IPS-NIHi11 (cell line): ENCODE data around the gene LYPD5.
"Not testable (repeated sequence)": the region's sequence is repeated elsewhere in the genome, so short reads cannot be mapped to it uniquely, and the experiment has no call there.

Experiments used
- DNase-seq: peaks from one replicate; pipeline ENCODE4 v3.0.0; 2012; ENCODE audit warnings: mixed read lengths, low spot score

LYPD5 gene, protein sequence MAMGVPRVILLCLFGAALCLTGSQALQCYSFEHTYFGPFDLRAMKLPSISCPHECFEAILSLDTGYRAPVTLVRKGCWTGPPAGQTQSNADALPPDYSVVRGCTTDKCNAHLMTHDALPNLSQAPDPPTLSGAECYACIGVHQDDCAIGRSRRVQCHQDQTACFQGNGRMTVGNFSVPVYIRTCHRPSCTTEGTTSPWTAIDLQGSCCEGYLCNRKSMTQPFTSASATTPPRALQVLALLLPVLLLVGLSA

DNA sequence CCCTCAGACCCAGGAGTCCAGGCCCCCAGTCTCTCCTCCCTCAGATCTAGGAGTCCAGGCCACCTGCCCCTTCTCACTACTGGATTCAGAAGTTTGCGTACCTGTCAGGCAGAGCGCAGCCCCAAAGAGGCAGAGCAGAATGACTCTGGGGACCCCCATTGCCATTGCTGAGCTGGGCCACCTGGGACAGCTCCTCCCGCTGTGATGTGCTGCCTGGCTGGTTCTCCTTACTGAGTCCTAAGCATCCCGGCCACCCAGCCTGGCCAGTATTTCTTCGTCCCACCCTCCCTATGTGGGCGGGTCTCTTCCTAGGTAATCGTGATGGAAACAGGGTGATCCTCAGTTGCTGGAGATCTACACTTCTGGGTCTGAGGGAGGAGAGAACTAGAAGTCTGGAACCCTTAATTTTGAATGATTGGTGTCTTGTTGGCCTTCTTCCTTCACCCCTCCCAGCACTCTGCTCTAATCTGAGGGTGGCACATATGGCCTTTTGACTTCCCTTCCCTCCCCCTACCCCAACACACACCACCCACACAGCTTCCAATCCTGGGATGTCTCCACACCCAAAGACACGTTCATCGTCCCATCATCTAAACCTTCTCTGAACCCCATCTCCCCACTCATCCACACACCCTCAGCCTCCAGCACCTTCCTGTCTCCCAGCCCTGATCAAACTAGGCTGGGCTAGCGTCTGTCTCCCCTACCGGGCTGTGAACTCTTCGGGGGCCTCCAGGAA lies at the start of gene LYPD5:
LYPD5 (minus strand) TSS at position 232 of the 736 bp plus-strand sequence; CDS start at position 165, 67 bp downstream.
- no peak for DNase-seq

DNA sequence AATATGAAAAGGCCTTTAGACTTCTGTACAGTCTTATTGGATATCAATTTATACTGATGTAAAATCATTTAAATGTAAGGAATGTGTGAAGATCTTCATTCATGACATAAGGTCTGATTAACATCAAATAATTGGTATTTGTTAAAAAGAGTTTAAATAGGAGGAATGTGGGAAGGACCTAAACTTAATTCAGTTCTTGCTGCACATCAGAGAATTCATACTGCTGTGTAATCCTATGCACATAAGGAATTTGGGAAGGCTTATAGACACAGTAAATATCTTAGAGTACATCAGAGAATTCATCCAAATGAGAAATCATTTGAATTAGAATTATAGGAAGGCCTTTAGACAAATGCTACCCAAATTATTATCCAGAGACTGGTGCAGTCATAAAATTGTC lies 46.6 kb upstream of the LYPD5 start:
- DNase-seq: no peak

DNA sequence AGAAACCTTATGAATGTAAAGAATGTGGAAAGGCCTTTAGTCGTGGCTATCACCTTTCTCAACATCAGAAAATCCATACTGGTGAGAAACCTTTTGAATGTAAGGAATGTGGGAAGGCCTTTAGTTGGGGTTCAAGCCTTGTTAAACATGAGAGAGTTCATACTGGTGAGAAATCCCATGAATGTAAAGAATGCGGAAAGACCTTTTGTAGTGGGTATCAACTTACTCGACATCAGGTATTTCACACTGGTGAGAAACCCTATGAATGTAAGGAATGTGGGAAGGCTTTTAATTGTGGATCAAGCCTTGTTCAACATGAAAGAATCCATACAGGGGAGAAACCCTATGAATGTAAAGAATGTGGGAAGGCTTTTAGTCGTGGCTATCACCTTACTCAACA lies 45.6 kb upstream of the LYPD5 start:
- DNase-seq: no peak

DNA sequence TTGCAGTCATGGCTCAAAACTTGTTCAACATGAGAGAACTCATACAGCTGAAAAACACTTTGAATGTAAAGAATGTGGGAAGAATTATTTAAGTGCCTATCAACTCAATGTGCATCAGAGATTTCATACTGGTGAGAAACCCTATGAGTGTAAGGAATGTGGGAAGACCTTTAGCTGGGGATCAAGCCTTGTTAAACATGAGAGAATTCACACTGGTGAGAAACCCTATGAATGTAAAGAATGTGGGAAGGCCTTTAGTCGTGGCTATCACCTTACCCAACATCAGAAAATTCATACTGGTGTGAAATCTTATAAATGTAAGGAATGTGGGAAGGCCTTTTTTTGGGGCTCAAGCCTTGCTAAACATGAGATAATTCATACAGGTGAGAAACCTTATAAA lies 45.0 kb upstream of the LYPD5 start:
- DNase-seq: no peak

DNA sequence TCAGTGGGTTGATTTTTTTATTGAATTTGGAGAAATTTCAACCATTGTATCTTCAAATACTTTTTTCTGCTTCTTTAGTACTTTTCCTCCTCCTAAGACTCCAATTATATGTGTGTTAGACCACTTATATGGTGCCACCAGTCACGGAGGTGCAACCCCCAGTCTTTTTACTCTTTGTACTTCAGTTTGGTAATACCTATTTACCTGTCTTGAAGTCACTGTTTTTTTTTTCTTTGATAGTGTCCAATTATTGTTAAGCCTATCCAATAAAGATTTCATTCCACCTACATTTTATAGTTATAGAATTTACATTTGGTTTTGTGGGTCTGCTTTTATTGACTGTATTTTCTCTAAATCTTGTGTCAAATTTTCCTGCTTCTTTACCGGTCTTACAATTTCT lies 39.8 kb upstream of the LYPD5 start:
- no peak for DNase-seq

DNA sequence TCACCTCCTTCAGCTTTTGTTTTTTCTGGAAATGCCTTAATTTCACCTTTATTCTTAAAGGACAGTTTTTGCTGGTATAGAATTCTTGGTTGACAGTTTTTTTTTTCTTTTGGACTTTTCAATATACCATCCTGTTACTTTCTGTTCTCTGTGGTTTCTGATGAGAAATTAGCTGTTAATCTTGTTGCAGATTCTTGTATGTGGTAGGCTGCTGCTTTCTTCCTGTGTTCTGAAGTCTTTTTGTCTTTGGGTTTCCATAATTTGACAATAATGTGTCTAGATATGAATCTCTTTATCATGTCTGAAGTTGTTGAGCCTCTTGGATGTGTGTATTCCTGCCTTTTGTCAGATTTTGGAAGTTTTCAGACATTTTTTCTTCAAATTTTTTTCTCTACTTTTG lies 36.9 kb upstream of the LYPD5 start:
- DNase-seq: no peak

DNA sequence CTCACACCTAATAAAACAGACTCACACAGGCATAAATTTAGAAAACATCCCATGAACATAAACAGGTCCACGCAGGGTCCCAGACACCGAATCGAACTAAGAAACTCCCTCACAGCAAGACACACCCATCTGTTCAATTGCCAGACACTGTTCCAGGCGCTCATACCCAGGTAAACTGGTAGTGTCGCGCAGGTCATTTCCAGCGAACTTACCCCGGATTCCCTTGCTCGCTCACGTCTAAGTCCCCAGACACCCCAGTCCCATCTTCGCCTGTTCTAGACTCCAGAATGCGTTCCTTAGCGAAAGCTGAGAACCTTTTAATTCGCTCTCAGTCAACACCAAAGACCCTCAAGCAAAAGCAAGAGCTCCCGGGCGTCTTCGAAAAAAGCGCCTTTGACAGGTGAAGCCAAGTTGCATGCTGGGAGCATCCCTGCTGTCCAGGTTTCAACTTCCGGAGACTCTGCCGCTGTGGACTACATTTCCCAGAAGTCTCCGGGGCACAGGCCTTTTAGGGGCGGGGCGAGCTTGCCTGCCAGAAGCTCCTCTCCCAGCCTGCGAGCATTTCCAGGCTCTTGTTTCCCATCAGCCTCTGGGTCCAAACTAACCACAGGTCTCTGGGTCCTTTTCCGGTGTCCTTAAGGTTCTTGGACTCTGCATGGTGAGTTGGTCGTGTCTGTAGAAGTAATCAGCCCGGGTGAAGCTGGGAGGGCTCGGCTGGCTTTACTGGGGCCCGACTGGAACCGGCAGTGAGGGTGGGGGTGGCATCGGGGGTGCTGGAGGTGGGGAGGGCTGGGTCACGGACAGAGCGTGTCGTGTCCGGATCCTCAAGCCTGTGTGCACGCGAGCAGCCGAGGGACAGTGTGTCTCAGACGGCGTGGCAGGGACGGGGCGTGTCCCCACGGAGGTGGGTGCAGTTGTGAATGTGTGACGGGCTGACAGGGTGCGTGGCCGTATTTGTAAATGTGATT lies 24.8 kb upstream of the LYPD5 start, which contains the start of gene ZNF283:
ZNF283 (plus strand) TSS at position 535 of the 968 bp plus-strand sequence. CDS start 6,184 bp downstream, outside the sequence.
- peak; percentile 94 for DNase-seq

DNA sequence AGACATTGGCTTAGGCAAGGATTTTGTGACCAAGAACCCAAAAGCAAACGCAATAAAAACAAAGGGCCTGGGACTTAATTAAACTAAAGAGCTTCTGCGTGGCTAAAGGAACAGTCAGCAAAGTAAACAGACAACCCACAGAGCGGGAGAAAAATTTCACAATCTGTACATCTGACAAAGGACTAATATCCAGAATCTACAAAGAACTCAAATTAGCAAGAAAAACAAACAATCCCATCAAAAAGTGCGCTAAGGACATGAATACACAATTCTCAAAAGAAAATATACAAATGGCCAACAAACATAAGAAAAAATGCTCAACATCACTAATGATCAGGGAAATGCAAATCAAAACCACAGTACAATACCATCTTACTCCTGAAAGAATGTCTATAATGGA lies 22.3 kb upstream of the LYPD5 start:
- DNase-seq: not testable (repeated sequence)

DNA sequence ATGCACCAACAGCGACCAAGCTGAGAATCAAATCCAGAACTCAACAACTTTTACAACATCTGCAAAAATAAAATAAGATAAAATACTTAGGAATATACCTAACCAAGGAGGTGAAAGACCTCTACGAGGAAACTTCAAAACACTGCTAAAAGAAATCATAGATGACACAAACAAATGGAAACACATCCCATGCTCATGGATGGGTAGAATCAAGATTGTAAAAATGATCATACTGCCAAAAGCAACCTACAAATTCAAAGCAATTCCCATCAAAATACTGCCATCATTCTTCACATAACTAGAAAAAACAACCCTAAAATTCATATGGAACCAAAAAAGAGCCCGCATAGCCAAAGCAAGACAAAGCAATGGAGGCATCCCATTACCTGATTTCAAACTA lies 21.6 kb upstream of the LYPD5 start:
- DNase-seq: not testable (repeated sequence)

DNA sequence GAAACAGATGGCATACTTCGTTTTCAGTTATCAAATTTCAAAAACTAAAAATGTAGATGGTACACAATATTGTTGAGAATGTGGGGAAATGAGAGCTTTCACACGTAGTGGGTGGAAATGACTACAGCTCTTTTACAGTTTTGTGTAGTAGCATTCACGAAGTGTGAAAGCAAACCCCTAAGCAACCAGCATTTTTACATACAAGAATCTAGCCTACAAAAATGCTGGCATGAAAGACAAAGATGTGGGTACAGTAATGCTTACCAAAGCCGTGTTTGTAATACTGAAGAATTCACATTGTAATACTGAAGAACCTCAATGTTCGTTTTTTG lies 18.6 kb upstream of the LYPD5 start:
- no peak for DNase-seq

DNA sequence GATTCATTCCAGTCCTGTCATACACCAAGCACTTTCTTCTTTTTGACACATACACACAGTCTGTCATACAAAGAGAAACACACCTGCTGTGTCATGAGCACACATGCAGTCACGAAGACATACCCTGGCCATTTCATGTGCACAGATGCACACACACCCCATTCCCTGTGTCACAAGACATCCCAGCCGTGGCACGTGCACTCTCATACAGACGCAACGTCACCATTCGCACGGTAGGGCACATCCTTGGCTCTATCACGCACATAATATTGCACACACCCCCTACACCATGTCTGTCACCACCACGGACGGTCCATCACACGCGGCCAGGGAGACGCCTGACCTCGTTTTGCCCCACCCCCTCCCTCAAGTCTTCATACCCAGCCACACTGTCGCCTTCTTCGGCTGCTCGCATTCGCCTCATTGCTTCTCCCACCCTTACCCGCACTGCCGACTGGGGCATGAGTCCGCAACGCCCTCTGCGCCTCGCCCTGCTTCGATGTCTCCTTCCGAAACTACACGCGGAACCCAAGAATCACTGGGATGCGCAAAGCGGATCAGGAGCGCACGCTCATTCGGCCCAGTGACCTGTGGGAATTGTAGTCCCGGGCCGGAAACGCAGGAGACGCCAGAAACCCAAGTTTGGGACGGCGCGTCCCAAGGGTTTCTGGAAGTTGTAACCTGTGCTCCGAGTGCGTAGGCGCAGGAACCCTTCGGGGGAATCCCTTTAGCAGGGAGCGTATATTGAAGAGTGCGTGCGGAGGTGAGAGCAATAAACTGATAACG lies 18.0 kb upstream of the LYPD5 start:
- DNase-seq: no peak

DNA sequence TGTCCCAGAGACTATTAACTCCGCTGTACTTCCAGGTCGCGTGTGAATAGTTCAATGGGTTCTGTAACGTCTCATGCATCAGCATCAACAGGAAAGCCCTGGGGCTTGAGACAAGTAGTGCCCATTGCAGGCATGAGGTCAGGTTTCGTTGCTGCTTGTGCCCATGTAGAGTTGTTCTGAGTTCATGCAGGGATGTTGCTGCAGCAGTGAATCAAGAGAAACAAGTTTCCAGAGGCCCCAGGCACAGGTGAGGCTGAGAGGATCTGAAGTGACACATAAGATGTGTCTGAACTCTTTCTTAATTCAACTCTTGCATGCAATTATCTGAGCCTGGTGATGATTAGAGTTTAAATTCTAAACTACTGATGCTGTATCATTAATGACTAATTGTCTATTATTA lies 16.3 kb upstream of the LYPD5 start:
- DNase-seq: no peak

DNA sequence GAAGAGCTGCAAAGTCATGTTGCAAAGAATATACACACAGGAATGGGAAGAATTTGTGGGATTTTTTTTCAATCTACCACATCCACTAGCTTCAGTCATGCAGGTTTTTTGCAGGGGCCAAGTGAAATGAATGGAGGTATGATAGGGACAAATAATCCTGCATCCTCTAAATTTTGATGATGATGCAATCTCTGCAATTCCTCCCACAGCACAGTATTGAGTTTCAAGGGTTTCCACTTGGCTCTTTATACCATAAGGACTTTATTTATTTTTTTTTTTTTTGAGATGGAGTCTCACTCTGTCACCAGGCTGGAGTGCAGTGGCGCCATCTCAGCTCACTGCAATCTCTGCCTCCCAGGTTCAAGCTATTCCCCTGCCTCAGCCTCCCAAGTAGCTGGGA lies 15.2 kb upstream of the LYPD5 start:
- DNase-seq: not testable (repeated sequence)

DNA sequence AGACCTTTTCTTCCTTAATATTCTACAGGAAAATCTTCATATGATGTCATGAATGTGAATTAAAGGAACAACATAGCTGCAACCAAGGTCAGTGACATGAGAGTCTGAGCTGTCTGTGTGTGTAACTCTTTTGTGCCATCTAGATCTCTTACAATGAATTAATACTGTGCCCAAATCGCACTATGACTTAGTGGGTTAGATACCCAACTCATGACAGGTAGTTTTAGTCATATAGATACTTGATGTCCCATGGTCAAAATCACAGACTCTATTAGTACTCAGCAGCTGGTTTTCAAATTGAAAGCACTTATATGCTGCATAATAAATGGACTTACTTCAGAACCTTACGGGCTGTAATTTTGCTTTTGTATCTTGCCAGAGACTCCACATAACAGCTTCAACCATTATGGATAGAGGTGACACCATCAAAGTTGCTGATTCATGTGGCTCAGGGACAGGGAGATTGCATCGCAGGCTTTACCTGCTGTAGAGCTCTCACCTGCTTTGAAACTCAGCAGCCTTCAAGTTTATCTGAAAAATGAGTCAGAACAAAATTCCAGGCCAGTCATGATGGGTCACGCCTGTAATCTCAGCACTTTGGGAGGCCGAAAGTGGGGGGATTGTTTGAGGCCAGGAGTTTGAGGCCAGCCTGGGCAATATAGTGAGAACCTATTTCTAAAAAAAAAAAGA lies 12.6 kb upstream of the LYPD5 start:
- no peak for DNase-seq

DNA sequence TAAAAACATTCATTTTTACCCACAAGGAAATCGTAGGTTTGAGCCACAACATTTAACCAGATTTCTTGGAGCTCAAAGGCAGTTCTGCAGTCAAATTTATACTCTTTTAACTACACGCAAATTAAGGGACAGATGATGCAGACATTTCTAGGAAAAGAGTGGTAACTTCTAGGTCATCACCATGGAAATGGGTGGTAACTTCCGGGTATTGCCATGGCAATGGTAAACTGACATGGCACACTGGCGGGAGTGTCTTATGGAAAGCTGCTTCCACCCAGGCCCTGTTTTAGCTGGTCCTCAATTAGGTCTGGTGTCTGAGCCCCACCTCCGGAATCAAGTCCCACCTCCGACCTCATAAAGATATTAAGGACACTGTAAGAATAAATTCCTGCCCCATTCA lies 10.4 kb upstream of the LYPD5 start:
- no peak for DNase-seq

DNA sequence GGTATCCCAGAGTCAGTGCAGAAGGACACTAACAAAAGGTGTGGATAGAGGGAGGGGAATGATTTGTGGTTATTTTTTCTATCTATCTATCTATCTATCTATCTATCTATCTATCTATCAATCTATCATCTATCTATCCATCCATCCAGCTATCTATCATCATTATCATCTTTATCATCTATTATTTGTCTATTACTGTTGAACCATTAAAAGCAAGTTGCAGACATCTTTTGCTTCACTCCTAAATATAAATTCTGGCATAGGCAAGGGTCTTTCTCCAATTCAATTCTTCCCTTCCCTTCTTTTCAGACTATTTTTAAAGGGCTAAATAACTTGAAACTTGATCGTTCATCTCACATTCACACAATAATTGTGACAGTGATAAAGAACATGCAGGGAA lies 10.0 kb upstream of the LYPD5 start:
- no peak for DNase-seq

DNA sequence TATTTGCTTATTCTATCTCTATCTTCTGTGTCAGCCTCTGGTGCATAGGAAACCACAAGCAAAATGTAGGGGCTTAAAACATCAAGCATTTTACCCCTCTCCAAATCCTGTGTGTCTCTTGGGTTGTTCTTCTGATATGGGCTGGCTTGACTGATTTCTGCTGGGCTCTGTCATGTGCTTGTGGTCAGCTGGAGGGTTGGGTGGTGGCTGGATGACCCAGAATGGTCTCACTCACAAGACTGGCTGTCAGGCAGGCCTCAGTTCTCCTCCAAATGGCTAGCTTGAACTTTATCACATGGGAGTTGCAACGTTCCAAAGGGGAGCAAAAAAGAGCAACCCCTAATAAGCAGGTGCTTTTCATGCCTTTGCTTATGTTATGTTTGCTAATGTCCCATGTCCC lies 9.6 kb upstream of the LYPD5 start:
- DNase-seq: no peak

DNA sequence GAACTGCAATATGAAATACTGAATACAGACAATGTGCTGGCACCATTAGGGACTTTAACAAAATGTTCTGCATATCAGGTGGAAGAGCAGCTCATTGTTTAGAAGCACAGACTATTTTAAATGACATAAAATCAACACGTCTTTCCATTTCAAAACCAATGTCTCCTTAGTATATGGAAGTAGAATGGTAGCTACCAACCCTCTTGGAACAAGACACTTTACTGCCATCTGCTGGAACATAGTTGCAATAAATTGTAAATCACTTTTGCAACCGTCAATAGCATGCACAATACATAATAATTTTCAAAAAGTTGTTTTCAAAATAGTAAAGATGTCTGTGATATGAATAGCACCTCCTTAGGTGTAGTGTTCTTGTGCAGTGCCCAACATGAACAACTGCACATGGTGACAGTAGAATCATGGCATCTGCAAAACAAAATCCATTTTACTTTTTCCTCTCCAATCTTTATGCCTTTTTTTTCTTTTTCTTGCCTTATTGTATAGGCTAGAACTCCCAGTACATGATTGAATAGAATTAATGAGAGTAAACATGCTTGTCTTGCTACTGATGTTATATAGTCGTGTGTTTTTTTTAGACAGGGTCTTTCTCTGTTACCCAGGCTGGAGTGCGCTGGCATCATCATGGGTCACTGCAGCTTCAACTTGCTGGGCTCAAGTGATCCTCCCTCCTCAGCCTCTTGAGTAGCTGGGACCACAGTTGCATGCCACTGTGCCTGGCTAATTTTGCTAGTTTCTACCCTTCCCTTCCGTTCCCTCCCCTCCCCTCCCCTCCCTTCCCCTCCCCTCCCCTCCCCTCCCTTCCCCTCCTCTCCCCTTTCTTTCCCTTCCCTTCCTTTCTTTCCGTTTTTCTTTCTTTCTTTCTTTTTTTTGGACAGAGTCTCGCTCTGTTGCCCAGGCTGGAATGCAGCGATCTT lies 7.8 kb upstream of the LYPD5 start:
- peak; percentile 41 for DNase-seq

DNA sequence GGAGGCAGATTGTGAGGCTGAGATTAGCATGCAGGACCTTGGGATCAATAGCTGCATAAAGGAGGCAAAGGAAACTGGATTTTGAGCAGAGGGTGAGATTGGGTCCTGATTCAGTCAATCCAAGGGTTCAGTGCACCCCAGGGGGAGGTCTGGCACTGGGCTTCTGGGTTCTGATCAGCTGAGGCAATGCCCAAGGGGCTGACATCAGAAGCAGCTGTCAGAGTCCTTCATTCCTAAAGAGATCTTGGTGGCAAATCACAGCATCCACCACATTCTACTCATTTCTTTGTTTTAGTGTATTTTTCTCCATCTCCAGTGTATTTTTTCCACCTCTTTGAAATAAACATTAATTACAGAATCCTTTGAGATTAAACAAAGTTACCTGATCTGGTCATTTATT lies 5.4 kb upstream of the LYPD5 start:
- no peak for DNase-seq

DNA sequence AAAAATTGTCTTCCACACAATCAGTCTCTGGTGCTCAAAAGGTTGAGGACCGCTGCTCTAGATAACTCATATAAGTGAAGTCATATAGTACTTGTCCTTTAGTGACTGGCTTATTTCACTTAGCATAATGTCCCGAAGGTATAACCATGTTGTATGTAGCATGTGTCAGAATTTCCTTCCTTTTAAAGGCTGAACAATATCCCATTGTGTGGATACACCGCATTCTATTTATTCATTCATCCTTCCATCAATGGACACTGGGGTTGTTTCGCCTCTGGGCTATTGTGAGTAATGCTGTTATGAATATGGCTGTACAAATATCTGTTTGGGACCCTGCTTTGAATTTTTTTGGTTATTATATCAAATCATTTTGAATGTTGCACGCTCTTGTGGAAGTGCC lies 4.6 kb upstream of the LYPD5 start:
- DNase-seq: no peak
